HEK293T (cell line): ENCODE data around the gene KCNQ1OT1.

Experiments used
- BHLHE40 ChIP-seq: fragments of 450-650 bp; IDR thresholded peaks from 2 replicates; pipeline ENCODE4 v1.6.1; 2016; ENCODE audit warnings: mild to moderate bottlenecking, moderate library complexity, borderline replicate concordance
- FOXA1 ChIP-seq: fragments of 450-650 bp; IDR thresholded peaks from 2 replicates; pipeline ENCODE4 v1.6.1; 2016; ENCODE audit warnings: mild to moderate bottlenecking
- FOXK2 ChIP-seq: fragments of 450-650 bp; IDR thresholded peaks from 2 replicates; pipeline ENCODE4 v1.6.1; 2016; ENCODE audit warnings: mild to moderate bottlenecking

DNA sequence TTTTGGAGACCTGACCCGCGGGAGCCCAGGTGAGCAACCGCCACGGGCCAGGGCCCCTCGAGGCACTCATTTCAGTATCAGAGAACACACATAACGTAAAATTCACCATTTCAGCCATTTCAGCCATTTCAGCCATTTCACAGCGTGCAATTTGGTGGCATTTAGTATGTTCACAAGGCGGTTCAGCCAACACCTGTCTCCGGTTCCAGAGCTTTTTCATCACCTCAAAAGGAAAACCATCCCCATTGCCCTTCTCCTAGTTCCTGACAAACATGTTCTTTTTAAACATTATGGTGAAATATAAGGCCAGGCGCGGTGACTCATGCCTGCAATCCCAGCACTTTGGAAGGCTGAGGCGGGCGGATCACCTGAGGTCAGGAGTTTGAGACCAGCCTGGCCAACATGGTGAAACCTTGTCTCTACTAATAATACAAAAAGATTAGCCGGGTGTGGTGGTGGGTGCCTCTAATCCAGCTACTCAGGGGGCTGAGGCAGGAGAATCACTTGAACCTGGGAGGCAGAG, 135.7 kb downstream of the KCNQ1OT1 start:
- TF ChIP-seq BHLHE40 (no peak), FOXK2 (no peak), FOXA1 (no peak)
